ENCODE results near the gene TUBB2B. TPM values are rescaled to one million over a fixed set of nuclear protein-coding genes. Genes with fewer than 3 reads are reported as not detected.

Gene TUBB2B
- total RNA-seq, 4 donors from 2014 or later: 0.26 to 80.7 (median 4.3) TPM; not detected in 1

DNA sequence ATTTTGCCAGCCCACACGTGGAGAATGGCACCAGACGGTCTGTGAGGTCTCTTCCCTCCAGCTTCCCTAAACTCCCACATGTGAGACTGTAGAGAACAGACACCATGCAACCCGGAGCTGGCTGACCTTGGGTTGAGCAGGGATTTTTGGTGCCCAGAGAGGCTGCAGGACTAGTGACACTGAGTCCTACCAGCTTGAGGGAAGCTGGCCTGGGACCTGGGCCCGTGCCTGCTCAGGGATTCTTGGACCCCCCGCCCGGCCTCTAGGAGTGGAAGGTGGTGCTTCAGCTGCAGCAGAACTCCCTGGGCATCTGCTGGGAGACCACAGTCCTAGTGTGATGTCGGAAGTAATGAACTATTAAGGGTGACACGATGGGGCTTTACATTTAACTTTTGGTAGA, 34.5 kb upstream of the TUBB2B start:
- Histone ChIP-seq H3K27me3 (no peaks in the 10 kb centered on the region), H3K27ac (no peak overlapping the region), H3K4me3 (no peak overlapping the region), H3K4me1 (peaks cover 0 to 11% of the 10 kb centered on the region in 2 donors), H3K9me3 (no peaks in the 10 kb centered on the region), H3K36me3 (no peaks in the 10 kb centered on the region)
- TF ChIP-seq, protein P1, sequence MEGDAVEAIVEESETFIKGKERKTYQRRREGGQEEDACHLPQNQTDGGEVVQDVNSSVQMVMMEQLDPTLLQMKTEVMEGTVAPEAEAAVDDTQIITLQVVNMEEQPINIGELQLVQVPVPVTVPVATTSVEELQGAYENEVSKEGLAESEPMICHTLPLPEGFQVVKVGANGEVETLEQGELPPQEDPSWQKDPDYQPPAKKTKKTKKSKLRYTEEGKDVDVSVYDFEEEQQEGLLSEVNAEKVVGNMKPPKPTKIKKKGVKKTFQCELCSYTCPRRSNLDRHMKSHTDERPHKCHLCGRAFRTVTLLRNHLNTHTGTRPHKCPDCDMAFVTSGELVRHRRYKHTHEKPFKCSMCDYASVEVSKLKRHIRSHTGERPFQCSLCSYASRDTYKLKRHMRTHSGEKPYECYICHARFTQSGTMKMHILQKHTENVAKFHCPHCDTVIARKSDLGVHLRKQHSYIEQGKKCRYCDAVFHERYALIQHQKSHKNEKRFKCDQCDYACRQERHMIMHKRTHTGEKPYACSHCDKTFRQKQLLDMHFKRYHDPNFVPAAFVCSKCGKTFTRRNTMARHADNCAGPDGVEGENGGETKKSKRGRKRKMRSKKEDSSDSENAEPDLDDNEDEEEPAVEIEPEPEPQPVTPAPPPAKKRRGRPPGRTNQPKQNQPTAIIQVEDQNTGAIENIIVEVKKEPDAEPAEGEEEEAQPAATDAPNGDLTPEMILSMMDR (IDR thresholded peaks at IDR 0.05): no peak
- no peak for TF ChIP-seq POLR2A (IDR thresholded peaks at IDR 0.05)
- intact Hi-C loops (cut with DNase I; ENCODE audit: low total_unique reads): no loop called here
- no peak for DNase-seq

DNA sequence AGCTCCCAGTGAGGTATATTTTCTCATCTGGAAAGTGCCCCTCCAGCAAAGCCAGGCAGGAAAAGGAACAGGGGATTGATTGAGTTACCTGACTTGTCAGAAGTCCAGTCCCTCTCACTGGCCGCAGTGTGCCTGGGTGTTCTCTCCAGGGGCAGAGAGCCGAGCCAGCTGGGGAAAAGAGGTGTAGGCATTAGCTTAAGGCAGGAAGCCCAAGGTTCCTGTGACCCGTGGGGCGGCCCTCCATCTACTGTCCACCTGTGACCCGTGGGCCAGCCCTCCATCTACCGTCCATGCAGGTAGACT, 34.0 kb upstream of the TUBB2B start:
- TF ChIP-seq, protein P1 (IDR thresholded peaks at IDR 0.05): no peak
- TF ChIP-seq POLR2A (IDR thresholded peaks at IDR 0.05): no peak
- Histone ChIP-seq H3K4me1 (peaks cover 0 to 11% of the 10 kb centered on the region in 2 donors), H3K4me3 (no peak overlapping the region), H3K27me3 (no peaks in the 10 kb centered on the region), H3K27ac (no peak overlapping the region), H3K9me3 (no peaks in the 10 kb centered on the region), H3K36me3 (no peaks in the 10 kb centered on the region)
- no peak for DNase-seq
- intact Hi-C loops (cut with DNase I; ENCODE audit: low total_unique reads): no loop called here

DNA sequence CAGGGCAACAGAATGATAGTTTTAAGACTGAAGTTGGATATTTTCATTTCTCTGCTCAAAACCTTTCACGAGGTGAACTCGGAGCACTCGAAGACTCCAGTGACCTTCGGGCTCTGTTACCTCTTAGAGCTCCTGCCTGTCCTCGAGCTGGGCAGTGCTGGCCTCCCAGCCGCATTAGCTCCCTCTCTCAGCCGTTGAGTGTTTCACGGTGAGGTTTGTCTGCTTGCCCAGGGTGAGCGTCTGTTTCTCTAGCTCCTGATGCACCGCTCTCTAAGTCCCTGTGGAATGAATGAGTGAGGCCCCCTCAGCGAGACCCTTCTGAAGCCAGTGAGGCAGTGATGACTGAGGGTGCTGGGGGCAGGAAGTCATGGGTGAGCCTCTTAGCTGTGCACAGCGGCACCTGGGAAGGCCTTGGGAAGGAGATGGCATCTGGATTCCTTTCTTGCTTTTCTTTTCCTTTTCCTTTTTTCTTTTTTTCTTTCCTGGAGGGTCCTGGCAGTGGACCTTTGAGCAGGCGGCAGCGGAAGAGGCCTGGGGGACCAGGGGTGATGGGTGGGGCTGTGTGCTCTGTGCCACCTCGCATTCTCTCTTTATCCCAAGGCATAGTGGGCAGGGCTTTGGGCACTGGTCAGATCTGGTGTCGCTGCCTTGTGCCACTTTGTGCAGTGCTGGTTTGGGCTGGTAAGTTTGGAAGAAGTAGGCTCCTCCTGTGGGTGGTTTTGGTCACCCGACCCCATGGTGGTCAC, 33.5 kb upstream of the TUBB2B start:
- Histone ChIP-seq H3K9me3 (no peaks in the 10 kb centered on the region), H3K27ac (no peak overlapping the region), H3K36me3 (no peaks in the 10 kb centered on the region), H3K4me1 (peaks cover 0 to 11% of the 10 kb centered on the region in 2 donors), H3K4me3 (no peak overlapping the region), H3K27me3 (no peaks in the 10 kb centered on the region)
- TF ChIP-seq, protein P1 (IDR thresholded peaks at IDR 0.05): no peak
- no peak for TF ChIP-seq POLR2A (IDR thresholded peaks at IDR 0.05)
- intact Hi-C loops (cut with DNase I; ENCODE audit: low total_unique reads): no loop called here
- DNase-seq: no peak

DNA sequence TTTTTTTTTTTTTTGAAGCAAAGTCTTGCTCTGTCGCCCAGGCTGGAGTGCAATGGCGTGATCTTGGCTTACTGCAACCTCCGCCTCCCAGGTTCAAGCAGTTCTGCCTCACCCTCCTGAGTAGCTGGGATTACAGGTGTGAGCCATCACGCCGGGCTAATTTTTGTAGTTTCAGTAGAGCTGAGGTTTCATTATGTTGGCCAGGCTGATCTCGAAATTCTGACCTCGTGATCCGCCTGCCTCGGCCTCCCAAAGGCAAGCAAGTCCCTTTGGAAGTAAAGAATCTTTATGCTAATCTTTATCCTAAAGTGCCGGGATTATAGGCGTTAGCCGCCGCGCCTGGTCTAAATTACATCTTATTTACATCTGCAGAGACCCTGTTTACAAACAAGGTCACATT, 32.8 kb upstream of the TUBB2B start:
- H3K36me3 ChIP-seq: no peaks in the 10 kb centered on the region
- H3K4me1 ChIP-seq: peaks cover 0 to 11% of the 10 kb centered on the region in 2 donors
- intact Hi-C loops (cut with DNase I; ENCODE audit: low total_unique reads): no loop called here
- DNase-seq: no peak
- TF ChIP-seq POLR2A (IDR thresholded peaks at IDR 0.05): no peak
- TF ChIP-seq, protein P1 (IDR thresholded peaks at IDR 0.05): no peak
- no peak overlapping the region for H3K27ac ChIP-seq
- no peak overlapping the region for H3K4me3 ChIP-seq
- no peaks in the 10 kb centered on the region for H3K27me3 ChIP-seq
- H3K9me3 ChIP-seq: no peaks in the 10 kb centered on the region

DNA sequence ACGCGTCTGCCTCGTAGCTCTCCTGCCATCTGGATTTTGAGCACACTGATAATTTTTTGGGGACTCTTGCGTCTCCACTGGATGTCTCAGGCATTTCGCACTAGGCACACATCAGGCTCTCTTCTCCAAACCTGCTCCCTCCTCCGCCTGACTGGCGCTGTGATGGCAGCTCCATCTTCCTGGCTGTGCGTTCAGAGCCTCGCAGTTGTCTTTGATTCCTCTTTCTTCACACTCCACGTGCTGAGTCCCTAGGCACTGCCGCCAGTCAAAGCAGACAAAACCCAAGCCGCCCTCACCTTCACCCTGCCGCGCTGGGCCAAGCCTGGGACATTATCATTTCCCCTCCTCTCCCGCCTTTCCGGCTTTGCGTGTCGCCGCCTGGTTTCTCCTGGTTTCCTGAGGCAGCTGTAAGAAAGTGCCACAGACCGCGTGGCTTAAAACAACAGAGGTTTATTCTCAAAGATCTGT, 32.1 kb upstream of the TUBB2B start:
- no peaks in the 10 kb centered on the region for H3K9me3 ChIP-seq
- no peaks in the 10 kb centered on the region for H3K36me3 ChIP-seq
- peak overlapping the region; percentile 79 to 99 for H3K4me3 ChIP-seq
- peaks cover 0 to 11% of the 10 kb centered on the region in 2 donors for H3K4me1 ChIP-seq
- no peaks in the 10 kb centered on the region for H3K27me3 ChIP-seq
- no peak for TF ChIP-seq POLR2A (IDR thresholded peaks at IDR 0.05)
- TF ChIP-seq, protein P1 (IDR thresholded peaks at IDR 0.05): no peak
- no peak for DNase-seq
- peak overlapping the region; percentile 73 to 79 for H3K27ac ChIP-seq
- intact Hi-C loops (cut with DNase I; ENCODE audit: low total_unique reads): no loop called here

Data from uterus (tissue), 4 donors.